ENCODE data around the gene CSNK1G2.
A peak's percentile ranks its signal among the peaks of the same experiment; 100 is the strongest.

Gene CSNK1G2

GRCh38 chr19:2013683-2013961 is 72.7 kb downstream of the CSNK1G2 start:
- no peak for DNase-seq (ENCODE audit: low read depth)
- TF ChIP-seq, protein P1, sequence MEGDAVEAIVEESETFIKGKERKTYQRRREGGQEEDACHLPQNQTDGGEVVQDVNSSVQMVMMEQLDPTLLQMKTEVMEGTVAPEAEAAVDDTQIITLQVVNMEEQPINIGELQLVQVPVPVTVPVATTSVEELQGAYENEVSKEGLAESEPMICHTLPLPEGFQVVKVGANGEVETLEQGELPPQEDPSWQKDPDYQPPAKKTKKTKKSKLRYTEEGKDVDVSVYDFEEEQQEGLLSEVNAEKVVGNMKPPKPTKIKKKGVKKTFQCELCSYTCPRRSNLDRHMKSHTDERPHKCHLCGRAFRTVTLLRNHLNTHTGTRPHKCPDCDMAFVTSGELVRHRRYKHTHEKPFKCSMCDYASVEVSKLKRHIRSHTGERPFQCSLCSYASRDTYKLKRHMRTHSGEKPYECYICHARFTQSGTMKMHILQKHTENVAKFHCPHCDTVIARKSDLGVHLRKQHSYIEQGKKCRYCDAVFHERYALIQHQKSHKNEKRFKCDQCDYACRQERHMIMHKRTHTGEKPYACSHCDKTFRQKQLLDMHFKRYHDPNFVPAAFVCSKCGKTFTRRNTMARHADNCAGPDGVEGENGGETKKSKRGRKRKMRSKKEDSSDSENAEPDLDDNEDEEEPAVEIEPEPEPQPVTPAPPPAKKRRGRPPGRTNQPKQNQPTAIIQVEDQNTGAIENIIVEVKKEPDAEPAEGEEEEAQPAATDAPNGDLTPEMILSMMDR (IDR thresholded peaks at IDR 0.05; ENCODE audit: low read depth, low read length), result no peak
- TF ChIP-seq, protein P2, sequence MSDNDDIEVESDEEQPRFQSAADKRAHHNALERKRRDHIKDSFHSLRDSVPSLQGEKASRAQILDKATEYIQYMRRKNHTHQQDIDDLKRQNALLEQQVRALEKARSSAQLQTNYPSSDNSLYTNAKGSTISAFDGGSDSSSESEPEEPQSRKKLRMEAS (IDR thresholded peaks at IDR 0.05; ENCODE audit: low read depth, low read length), result no peak
- no peak for TF ChIP-seq MYC (IDR thresholded peaks at IDR 0.05; ENCODE audit: low read depth, low read length)
- TF ChIP-seq POLR2A (IDR thresholded peaks at IDR 0.05; ENCODE audit: extremely low read depth, insufficient read length), result no peak
- no peak overlapping the region for H3K4me3 ChIP-seq (ENCODE audit: low read depth, low read length)

DNA sequence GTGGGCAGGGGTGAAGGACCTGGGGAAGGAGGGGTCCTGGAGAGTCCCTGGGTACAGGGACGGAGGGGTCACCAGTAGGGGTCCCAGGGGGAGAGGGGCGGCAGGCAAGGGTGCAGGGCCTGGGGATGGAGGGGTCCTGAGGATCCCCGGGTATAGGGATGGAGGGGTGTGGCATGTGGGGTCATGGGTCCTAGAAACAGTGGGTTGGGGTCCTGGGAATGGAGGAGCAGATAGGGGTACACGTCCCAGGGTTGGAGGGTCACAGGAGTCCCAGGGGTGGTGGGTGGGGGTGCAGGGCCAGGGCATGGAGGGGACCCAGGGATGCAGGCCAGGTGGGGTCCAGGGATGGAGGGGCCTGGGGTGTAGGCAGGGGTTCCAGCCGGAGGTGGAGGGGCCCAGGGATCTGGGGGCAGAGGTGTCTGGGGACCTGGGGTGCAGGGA is 73.2 kb downstream of the CSNK1G2 start:
- no peak for DNase-seq (ENCODE audit: low read depth)
- TF ChIP-seq, protein P1 (IDR thresholded peaks at IDR 0.05; ENCODE audit: low read depth, low read length), result no peak
- TF ChIP-seq POLR2A (IDR thresholded peaks at IDR 0.05; ENCODE audit: extremely low read depth, insufficient read length) (no peak), MYC (IDR thresholded peaks at IDR 0.05; ENCODE audit: low read depth, low read length) (no peak)
- TF ChIP-seq, protein P2 (IDR thresholded peaks at IDR 0.05; ENCODE audit: low read depth, low read length), result no peak
- no peak overlapping the region for H3K4me3 ChIP-seq (ENCODE audit: low read depth, low read length)

DNA sequence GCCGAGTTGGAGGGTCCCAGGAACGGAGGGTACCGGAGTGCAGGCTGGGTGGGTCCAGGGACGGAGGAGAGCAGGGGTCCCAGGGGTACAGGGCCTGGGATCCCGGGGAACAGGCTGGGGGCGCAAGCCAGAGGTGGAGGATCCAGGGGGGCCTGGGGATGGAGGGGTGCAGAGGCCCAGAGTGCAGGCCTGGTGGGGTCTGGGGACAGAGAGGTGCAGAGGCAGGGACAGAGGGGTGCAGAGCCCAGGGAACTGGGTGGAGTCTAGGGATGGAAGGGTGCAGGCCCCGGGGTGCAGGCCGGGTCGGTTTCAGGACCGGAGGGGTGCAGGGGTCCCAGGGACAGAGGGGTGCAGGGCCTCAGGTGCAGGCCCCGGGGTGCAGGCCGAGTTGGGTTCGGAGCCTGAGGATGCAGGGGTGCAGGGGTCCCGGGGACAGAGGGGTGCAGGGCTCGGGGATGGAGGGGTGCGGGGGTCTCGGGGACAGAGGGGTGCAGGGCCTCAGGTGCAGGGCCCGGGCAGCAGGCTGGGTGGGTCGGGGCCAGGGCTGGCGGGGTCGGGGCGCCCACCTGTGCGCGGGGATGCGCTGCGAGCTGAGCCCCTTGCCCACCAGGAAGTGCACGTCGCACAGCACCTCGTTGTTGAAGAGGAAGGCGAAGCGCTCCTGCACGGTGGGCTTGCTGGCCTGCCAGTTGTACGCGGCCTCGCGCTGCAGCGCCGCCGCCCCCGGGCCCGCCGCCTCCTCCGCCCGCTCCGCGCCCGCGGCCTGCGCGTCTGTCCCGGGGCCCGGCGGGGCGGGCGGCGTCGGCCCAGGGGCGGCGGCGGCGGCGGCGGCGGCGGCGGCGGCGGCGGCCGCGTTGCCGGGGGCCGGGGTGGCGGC is 74.0 kb downstream of the CSNK1G2 start:
- peak; percentile 44 for DNase-seq (ENCODE audit: low read depth)
- peak overlapping the region; percentile 25 for H3K4me3 ChIP-seq (ENCODE audit: low read depth, low read length)
- TF ChIP-seq MYC (IDR thresholded peaks at IDR 0.05; ENCODE audit: low read depth, low read length), result no peak
- no peak for TF ChIP-seq POLR2A (IDR thresholded peaks at IDR 0.05; ENCODE audit: extremely low read depth, insufficient read length)
- TF ChIP-seq, protein P2 (IDR thresholded peaks at IDR 0.05; ENCODE audit: low read depth, low read length), result no peak
- TF ChIP-seq, protein P1 (IDR thresholded peaks at IDR 0.05; ENCODE audit: low read depth, low read length), result no peak

GRCh38 chr19:2015608-2015950 is 74.6 kb downstream of the CSNK1G2 start, which contains the start of gene BTBD2:
Gene BTBD2, minus strand, starts transcription at chr19:2015714. Its CDS starts 11 bp downstream, at chr19:2015703.
- peak within 1 kb of the TSS; percentile 25 for H3K4me3 ChIP-seq (ENCODE audit: low read depth, low read length)
- DNase-seq (ENCODE audit: low read depth), result peak; percentile 58
- TF ChIP-seq, protein P2 (IDR thresholded peaks at IDR 0.05; ENCODE audit: low read depth, low read length), result no peak
- no peak for TF ChIP-seq POLR2A (IDR thresholded peaks at IDR 0.05; ENCODE audit: extremely low read depth, insufficient read length)
- no peak for TF ChIP-seq MYC (IDR thresholded peaks at IDR 0.05; ENCODE audit: low read depth, low read length)
- TF ChIP-seq, protein P1 (IDR thresholded peaks at IDR 0.05; ENCODE audit: low read depth, low read length), result no peak

- no peak overlapping the region for H3K4me3 ChIP-seq (ENCODE audit: low read depth, low read length)
- TF ChIP-seq, protein P1 (IDR thresholded peaks at IDR 0.05; ENCODE audit: low read depth, low read length), result no peak
- TF ChIP-seq, protein P2 (IDR thresholded peaks at IDR 0.05; ENCODE audit: low read depth, low read length), result no peak
- TF ChIP-seq MYC (IDR thresholded peaks at IDR 0.05; ENCODE audit: low read depth, low read length) (no peak), POLR2A (IDR thresholded peaks at IDR 0.05; ENCODE audit: extremely low read depth, insufficient read length) (no peak)
- peak; percentile 57 for DNase-seq (ENCODE audit: low read depth)
Observed at GRCh38 chr19:2016041-2016807, 75.3 kb downstream of the CSNK1G2 start.
